ENCODE data around the gene CISH. TPM values are rescaled to one million over a fixed set of nuclear protein-coding genes. Genes with fewer than 3 reads are reported as not detected.

CISH gene
- total RNA-seq, 1 donor from 2014 or later, result 1.8 TPM

DNA sequence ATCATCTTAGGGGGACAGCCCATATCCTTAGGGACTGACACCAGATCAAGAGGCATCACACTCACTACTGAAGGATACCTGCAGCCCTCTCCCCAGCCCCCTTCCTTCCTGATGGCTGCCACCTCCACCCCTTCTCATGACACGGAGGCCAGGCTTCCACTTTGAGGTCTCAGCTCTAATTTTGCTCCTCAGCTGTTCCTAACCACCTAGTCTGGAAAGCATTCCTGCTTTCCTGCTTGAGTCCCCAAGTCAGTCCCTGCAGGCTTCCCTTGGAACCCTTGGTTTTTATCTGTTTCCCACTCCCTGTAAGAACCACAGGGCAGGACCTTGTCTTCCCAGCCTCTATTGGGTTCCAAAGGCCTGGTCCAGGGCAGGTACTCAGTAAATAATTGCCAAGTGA, 47.3 kb downstream of the CISH start:
- Mint-ChIP-seq H3K36me3 (ENCODE audit: low read depth) (no peaks in the 10 kb centered on the region), H3K4me1 (ENCODE audit: low read depth) (peaks cover 8% of the 10 kb centered on the region), H3K27ac (ENCODE audit: unreplicated experiment) (no peak overlapping the region)

DNA sequence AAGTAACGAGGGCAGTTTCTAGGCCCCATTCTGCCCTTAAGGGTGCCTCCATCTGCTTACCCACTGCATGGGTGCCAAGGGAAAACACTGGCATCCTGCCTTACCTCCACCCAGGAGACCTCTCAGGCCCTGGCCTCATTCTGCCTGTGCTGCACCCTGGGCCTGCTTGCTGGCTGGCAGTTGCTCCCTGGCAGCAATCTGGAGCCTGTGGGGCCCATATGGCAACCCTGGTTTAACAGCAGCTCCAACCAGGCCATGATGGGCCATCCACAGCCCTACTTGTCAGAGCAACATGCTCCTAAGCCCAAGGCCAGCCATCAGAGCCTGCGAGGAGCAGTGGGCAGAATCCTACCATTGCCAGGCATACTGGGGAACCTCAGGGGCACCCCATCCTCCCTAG, 47.7 kb downstream of the CISH start:
- H3K4me1 Mint-ChIP-seq (ENCODE audit: low read depth), result peaks cover 8% of the 10 kb centered on the region
- no peak overlapping the region for H3K27ac Mint-ChIP-seq (ENCODE audit: unreplicated experiment)
- H3K4me3 Mint-ChIP-seq (ENCODE audit: unreplicated experiment), result no peak overlapping the region
- no peaks in the 10 kb centered on the region for H3K36me3 Mint-ChIP-seq (ENCODE audit: low read depth)
- no peaks in the 10 kb centered on the region for H3K9me3 Mint-ChIP-seq (ENCODE audit: low read depth)
- no peak for TF ChIP-seq CTCF (IDR thresholded peaks at IDR 0.05)
- DNase-seq (ENCODE audit: low spot score), result no peak
- no peaks in the 10 kb centered on the region for H3K27me3 Mint-ChIP-seq (ENCODE audit: low read depth)

More for the DNA sequence above, 47.3 kb downstream of the CISH start:
- DNase-seq (ENCODE audit: low spot score), result no peak
- TF ChIP-seq CTCF (IDR thresholded peaks at IDR 0.05), result no peak
- no peaks in the 10 kb centered on the region for H3K27me3 Mint-ChIP-seq (ENCODE audit: low read depth)
- no peaks in the 10 kb centered on the region for H3K9me3 Mint-ChIP-seq (ENCODE audit: low read depth)
- H3K4me3 Mint-ChIP-seq (ENCODE audit: unreplicated experiment), result no peak overlapping the region

GRCh38 chr3:50562861-50563260, 48.7 kb downstream of the CISH start:
- H3K9me3 Mint-ChIP-seq (ENCODE audit: low read depth), result no peaks in the 10 kb centered on the region
- H3K4me1 Mint-ChIP-seq (ENCODE audit: low read depth), result peaks cover 2% of the 10 kb centered on the region
- no peaks in the 10 kb centered on the region for H3K36me3 Mint-ChIP-seq (ENCODE audit: low read depth)
- H3K27ac Mint-ChIP-seq (ENCODE audit: unreplicated experiment), result no peak overlapping the region
- DNase-seq (ENCODE audit: low spot score), result no peak
- no peak overlapping the region for H3K4me3 Mint-ChIP-seq (ENCODE audit: unreplicated experiment)
- no peak for TF ChIP-seq CTCF (IDR thresholded peaks at IDR 0.05)
- no peaks in the 10 kb centered on the region for H3K27me3 Mint-ChIP-seq (ENCODE audit: low read depth)

- DNase-seq (ENCODE audit: low spot score), result no peak
- Mint-ChIP-seq H3K4me3 (ENCODE audit: unreplicated experiment) (no peak overlapping the region), H3K27me3 (ENCODE audit: low read depth) (peaks cover 5% of the 10 kb centered on the region), H3K27ac (ENCODE audit: unreplicated experiment) (no peak overlapping the region), H3K36me3 (ENCODE audit: low read depth) (no peaks in the 10 kb centered on the region), H3K4me1 (ENCODE audit: low read depth) (no peaks in the 10 kb centered on the region), H3K9me3 (ENCODE audit: low read depth) (no peaks in the 10 kb centered on the region)
- TF ChIP-seq CTCF (IDR thresholded peaks at IDR 0.05), result no peak
Observed at GRCh38 chr3:50559702-50560101, 51.9 kb downstream of the CISH start.

DNA sequence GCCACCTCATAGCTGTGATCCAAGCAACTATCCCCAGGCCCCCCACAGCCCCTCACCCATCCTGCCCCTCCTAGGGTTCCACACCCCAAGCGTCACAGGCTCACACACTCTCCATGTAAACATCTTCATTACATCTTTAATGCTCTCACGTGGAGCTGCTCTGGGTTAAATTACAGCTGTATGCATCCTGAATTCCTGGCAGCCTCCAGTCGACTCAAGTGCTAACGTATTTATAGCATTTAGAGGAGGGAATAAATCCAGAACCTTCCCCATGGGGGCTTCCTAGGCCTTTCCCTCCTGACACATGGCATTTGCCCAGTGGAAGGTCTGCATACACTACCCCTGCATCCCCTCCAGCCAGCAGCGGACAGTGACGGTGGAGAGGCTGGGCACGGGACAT, 53.7 kb downstream of the CISH start:
- TF ChIP-seq CTCF (IDR thresholded peaks at IDR 0.05), result no peak
- H3K27me3 Mint-ChIP-seq (ENCODE audit: low read depth), result peaks cover 13% of the 10 kb centered on the region
- DNase-seq (ENCODE audit: low spot score), result no peak
- H3K4me3 Mint-ChIP-seq (ENCODE audit: unreplicated experiment), result no peak overlapping the region
- no peaks in the 10 kb centered on the region for H3K36me3 Mint-ChIP-seq (ENCODE audit: low read depth)
- H3K27ac Mint-ChIP-seq (ENCODE audit: unreplicated experiment), result no peak overlapping the region
- H3K4me1 Mint-ChIP-seq (ENCODE audit: low read depth), result no peaks in the 10 kb centered on the region
- no peaks in the 10 kb centered on the region for H3K9me3 Mint-ChIP-seq (ENCODE audit: low read depth)
